Stomach (tissue), 9 donors: ENCODE measurements around the gene SLC25A12. TPM values are rescaled to one million over a fixed set of nuclear protein-coding genes. Genes with fewer than 3 reads are reported as not detected.

Experiments used
- DNase-seq, 2 donors: peaks; one replicate each; pipeline versions ENCODE4 v3.0.0 to v3.0.0-alpha.2; 2013 to 2019
- H3K27ac ChIP-seq, 5 donors: fragments of 200-600 bp in 4 of 5; sonication (generic) in 4 of 5; one replicate each; pipeline ENCODE4 v1.5.1; 2013 to 2019; ENCODE audit warnings: mild to moderate bottlenecking in 1 of 5, moderate library complexity in 1 of 5
- H3K27me3 ChIP-seq, 3 donors: fragments of 200-600 bp; sonication (generic); one replicate each; pipeline ENCODE4 v1.5.1; 2017 to 2019; ENCODE audit warnings: mixed run types in 1 of 3
- H3K36me3 ChIP-seq, 4 donors: fragments of 200-600 bp; sonication (generic); 1 replicate in 3 of 4; 2 replicates in 1 of 4; pipeline ENCODE4 v1.5.1; 2016 to 2019
- H3K4me1 ChIP-seq, 4 donors: fragments of 200-600 bp; sonication (generic); one replicate each; pipeline ENCODE4 v1.5.1; 2016 to 2019
- H3K4me3 ChIP-seq, 4 donors: fragments of 200-600 bp; sonication (generic) in 3 of 4; one replicate each; pipeline ENCODE4 v1.5.1; 2016 to 2019; ENCODE audit warnings: mild to moderate bottlenecking in 1 of 4
- H3K9me3 ChIP-seq, 4 donors: fragments of 200-600 bp; sonication (generic); one replicate each; pipeline ENCODE4 v1.5.1; 2016 to 2019
- CTCF ChIP-seq, 7 experiments: fragments of 450-650 bp in 4 of 7; fragments of 200-600 bp in 3 of 7; sonication (generic) in 3 of 7; IDR thresholded peaks; one replicate each; pipeline ENCODE4 v1.5.1; 2016 to 2019; ENCODE audit warnings: antibody characterized with exemption in 7 of 7, control low read depth in 2 of 7, mild to moderate bottlenecking in 1 of 7
- EP300 ChIP-seq: sonication (generic); formaldehyde crosslinking; IDR thresholded peaks from one replicate; pipeline ENCODE4 v1.6.1; 2017; ENCODE audit warnings: antibody characterized with exemption
- POLR2A ChIP-seq, 4 donors: fragments of 450-650 bp; IDR thresholded peaks; one replicate each; pipeline ENCODE4 v1.6.1; 2016; ENCODE audit warnings: antibody characterized with exemption in 4 of 4, control low read depth in 2 of 4, mild to moderate bottlenecking in 1 of 4, moderate library complexity in 1 of 4
- POLR2AphosphoS5 ChIP-seq, 3 donors: sonication (generic); formaldehyde crosslinking; IDR thresholded peaks; one replicate each; pipeline ENCODE4 v1.6.1; 2016; ENCODE audit warnings: antibody characterized with exemption in 3 of 3
- WGBS, 5 donors: extraction: QIAGEN DNeasy Blood & Tissue Kit in 3 of 5; methylation state at CpG; one replicate each; pipeline versions ENCODE4 v1.1.5 to v1.1.7; 2013 to 2018; 5-methylcytosine and 5-hydroxymethylcytosine counted together
- intact Hi-C: fragments of 100-400 bp; cut with DNase I; formaldehyde crosslinking; loops from one replicate; pipeline ENCODE4 v1.15.1; 2023; ENCODE audit warnings: low total_unique reads
- polyA plus RNA-seq, 3 donors: library from polyadenylated mRNA; stranded (reverse); fragments of 200-250 nt; gene quantifications; one replicate each; pipeline ENCODE4 v1.2.3, GENCODE V29; 2013
- total RNA-seq, 5 donors: library from RNA; depleted of rRNA; stranded (reverse); fragments of >200 nt; gene quantifications; one replicate each; pipeline versions ENCODE4 v1.1.0 to v1.2.3, GENCODE V29; 2014 to 2016
- donor health status: healthy with polysubstance abuse.
- donor health status: Bipolar disorder and iron deficiency.
- donor health status: healthy.

The SLC25A12 gene
- total and polyA plus RNA-seq, 8 donors = 10.1 to 53.6 (median 20.3) TPM

GRCh38 chr2:171852366-171852888 is 41.6 kb downstream of the SLC25A12 start:
- H3K27me3 ChIP-seq = no peaks in the 10 kb centered on the region
- WGBS, 5 donors = 0 to 36% (median 0%) methylated on average over 1 of the region's 1 CpG
- TF ChIP-seq CTCF (IDR thresholded peaks at IDR 0.05) (no peak), POLR2AphosphoS5 (IDR thresholded peaks at IDR 0.05) (no peak), EP300 (no peak), POLR2A (IDR thresholded peaks at IDR 0.05) (no peak)

GRCh38 chr2:171847627-171848026 is 46.4 kb downstream of the SLC25A12 start:
- no peak for DNase-seq
- H3K4me3 ChIP-seq = no peak overlapping the region
- WGBS, 5 donors = 82 to 94% (median 86%) methylated on average over 2 of the region's 2 CpGs
- H3K36me3 ChIP-seq = peaks cover 0 to 26% (median 18%) of the 10 kb centered on the region in 4 donors
- intact Hi-C loops = no loop called here
- TF ChIP-seq POLR2AphosphoS5 (IDR thresholded peaks at IDR 0.05) (no peak), EP300 (no peak), POLR2A (IDR thresholded peaks at IDR 0.05) (no peak), CTCF (IDR thresholded peaks at IDR 0.05) (no peak)
- H3K9me3 ChIP-seq = no peaks in the 10 kb centered on the region
- H3K27ac ChIP-seq = no peak overlapping the region
- H3K27me3 ChIP-seq = no peaks in the 10 kb centered on the region
- H3K4me1 ChIP-seq = peaks cover 0 to 5% (median 0%) of the 10 kb centered on the region in 4 donors

More at GRCh38 chr2:171852366-171852888, 41.6 kb downstream of the SLC25A12 start:
- Histone ChIP-seq H3K36me3 (peaks cover 0 to 30% (median 24%) of the 10 kb centered on the region in 4 donors), H3K4me1 (peaks cover 0 to 7% (median 0%) of the 10 kb centered on the region in 4 donors), H3K4me3 (no peak overlapping the region), H3K9me3 (no peaks in the 10 kb centered on the region), H3K27ac (no peak overlapping the region)
- peak in 1 of 2 donors; percentile 2 for DNase-seq
- intact Hi-C loops = no loop called here

GRCh38 chr2:171846894-171847293 is 47.1 kb downstream of the SLC25A12 start:
- no peak overlapping the region for H3K4me3 ChIP-seq
- TF ChIP-seq EP300 (no peak), POLR2AphosphoS5 (IDR thresholded peaks at IDR 0.05) (no peak), CTCF (IDR thresholded peaks at IDR 0.05) (no peak), POLR2A (IDR thresholded peaks at IDR 0.05) (no peak)
- no peak for DNase-seq
- no peaks in the 10 kb centered on the region for H3K9me3 ChIP-seq
- H3K4me1 ChIP-seq = no peaks in the 10 kb centered on the region
- H3K27me3 ChIP-seq = no peaks in the 10 kb centered on the region
- no peak overlapping the region for H3K27ac ChIP-seq
- intact Hi-C loops = no loop called here
- H3K36me3 ChIP-seq = peaks cover 0 to 32% (median 25%) of the 10 kb centered on the region in 4 donors

- H3K9me3 ChIP-seq = no peaks in the 10 kb centered on the region
- H3K27me3 ChIP-seq = no peaks in the 10 kb centered on the region
- H3K27ac ChIP-seq = no peak overlapping the region
- H3K4me1 ChIP-seq = no peaks in the 10 kb centered on the region
- no peak for DNase-seq
- peaks cover 0 to 37% (median 35%) of the 10 kb centered on the region in 4 donors for H3K36me3 ChIP-seq
- TF ChIP-seq POLR2A (IDR thresholded peaks at IDR 0.05) (no peak), CTCF (IDR thresholded peaks at IDR 0.05) (no peak), POLR2AphosphoS5 (IDR thresholded peaks at IDR 0.05) (no peak), EP300 (no peak)
- H3K4me3 ChIP-seq = no peak overlapping the region
- WGBS, 5 donors = 92 to 98% (median 97%) methylated on average over 2 of the region's 2 CpGs
- intact Hi-C loops = no loop called here
Observed at GRCh38 chr2:171841996-171842395, 52.0 kb downstream of the SLC25A12 start.
